ENCODE data around the gene STXBP1.

GRCh38 chr9:127698985-127699670, 87.1 kb downstream of the STXBP1 start:
- TF ChIP-seq POLR2A (IDR thresholded peaks at IDR 0.05; ENCODE audit: low read depth, low read length) (no peak), POLR2AphosphoS5 (IDR thresholded peaks at IDR 0.05; ENCODE audit: low read depth, low read length) (no peak), TAF1 (IDR thresholded peaks at IDR 0.05; ENCODE audit: borderline replicate concordance, low read depth, low read length) (no peak)
